Astrocyte (in vitro differentiated cells and primary cell): Measurements from ENCODE around the gene RALGPS1. TPM values are rescaled to one million over a fixed set of nuclear protein-coding genes. Genes with fewer than 3 reads are reported as not detected.

Experiments
- DNase-seq: peaks from one replicate; pipeline ENCODE4 v3.0.0-alpha.2; 2010; ENCODE audit warnings: low read depth
- FAIRE-seq: peaks from 2 replicates; lab custom pipeline; 2011; peaks lifted over from hg19 to GRCh38; lab: Jason Lieb, UNC
- H2AFZ ChIP-seq: 2 replicates; pipeline ENCODE4 v1.6.0; 2012; ENCODE audit warnings: low read depth, low read length, inconsistent platforms
- H3K27ac ChIP-seq: 2 replicates; pipeline ENCODE4 v1.5.1; 2011; ENCODE audit warnings: low read depth, low read length, inconsistent platforms
- H3K27me3 ChIP-seq: 2 replicates; pipeline ENCODE4 v1.6.0; 2011; ENCODE audit warnings: low read length, inconsistent platforms; ENCODE audit not compliant: insufficient read depth
- H3K36me3 ChIP-seq: 2 replicates; pipeline ENCODE4 v1.5.1; 2011; ENCODE audit warnings: low read length, inconsistent platforms; ENCODE audit not compliant: insufficient read depth
- H3K4me1 ChIP-seq: 2 replicates; pipeline ENCODE4 v1.5.1; 2011; ENCODE audit warnings: low read length, inconsistent platforms; ENCODE audit not compliant: insufficient read depth
- H3K4me2 ChIP-seq: 2 replicates; pipeline ENCODE4 v1.6.0; 2012; ENCODE audit warnings: low read length, inconsistent platforms
- H3K4me3 ChIP-seq: 2 replicates; pipeline ENCODE4 v1.5.1; 2011; ENCODE audit warnings: low read depth, mild to moderate bottlenecking, low read length, inconsistent platforms; ENCODE audit not compliant: insufficient read depth
- H3K79me2 ChIP-seq: 2 replicates; pipeline ENCODE4 v1.6.0; 2012; ENCODE audit warnings: mild to moderate bottlenecking, low read length, inconsistent platforms; ENCODE audit not compliant: insufficient read depth
- H3K9ac ChIP-seq: 2 replicates; pipeline ENCODE4 v1.6.0; 2012; ENCODE audit warnings: mild to moderate bottlenecking, low read length, inconsistent platforms
- H3K9me3 ChIP-seq: 2 replicates; pipeline ENCODE4 v1.5.1; 2012; ENCODE audit warnings: low read depth, mild to moderate bottlenecking, low read length, inconsistent platforms; ENCODE audit not compliant: insufficient read depth
- H4K20me1 ChIP-seq: 2 replicates; pipeline ENCODE4 v1.6.0; 2012; ENCODE audit warnings: low read length, inconsistent platforms; ENCODE audit not compliant: insufficient read depth
- H3K27ac Mint-ChIP-seq: one replicate; pipeline ENCODE4 v1.8.0; 2021; ENCODE audit warnings: mild to moderate bottlenecking, mixed read lengths; ENCODE audit not compliant: unreplicated experiment
- H3K27me3 Mint-ChIP-seq: one replicate; pipeline ENCODE4 v1.8.0; 2021; ENCODE audit warnings: low read depth, mixed read lengths; ENCODE audit not compliant: unreplicated experiment
- H3K36me3 Mint-ChIP-seq: one replicate; pipeline ENCODE4 v1.8.0; 2021; ENCODE audit warnings: low read depth, mixed read lengths; ENCODE audit not compliant: unreplicated experiment
- H3K4me1 Mint-ChIP-seq: one replicate; pipeline ENCODE4 v1.8.0; 2021; ENCODE audit warnings: low read depth, mixed read lengths; ENCODE audit not compliant: unreplicated experiment
- H3K4me3 Mint-ChIP-seq: one replicate; pipeline ENCODE4 v1.8.0; 2021; ENCODE audit warnings: mild to moderate bottlenecking, moderate library complexity, mixed read lengths; ENCODE audit not compliant: unreplicated experiment
- H3K9me3 Mint-ChIP-seq: one replicate; pipeline ENCODE4 v1.8.0; 2021; ENCODE audit warnings: mild to moderate bottlenecking, mixed read lengths; ENCODE audit not compliant: unreplicated experiment
- CTCF ChIP-seq: IDR thresholded peaks from 2 replicates; pipeline ENCODE4 v1.5.1; 2011; ENCODE audit warnings: low read depth, mild to moderate bottlenecking, inconsistent platforms, low read length, moderate library complexity; ENCODE audit not compliant: insufficient read depth
- EZH2 ChIP-seq: IDR thresholded peaks from 2 replicates; pipeline ENCODE4 v1.6.1; 2012; ENCODE audit warnings: mild to moderate bottlenecking, low read length, inconsistent platforms; ENCODE audit not compliant: insufficient read depth
- total RNA-seq: library from RNA; stranded (reverse); gene quantifications from 2 replicates; pipeline ENCODE4 v1.2.1, GENCODE V29; 2021

RALGPS1 gene
- total RNA-seq, 1 donor from 2014 or later = 2.8 TPM

- Histone ChIP-seq H2AFZ (no peak overlapping the region), H3K27me3 (peaks cover 33% of the 10 kb centered on the region), H3K27ac (no peak overlapping the region), H3K4me3 (no peak overlapping the region), H3K9ac (no peak overlapping the region), H3K79me2 (no peaks in the 10 kb centered on the region), H3K9me3 (no peaks in the 10 kb centered on the region), H3K4me1 (no peaks in the 10 kb centered on the region), H4K20me1 (peaks cover 6% of the 10 kb centered on the region), H3K36me3 (no peaks in the 10 kb centered on the region), H3K4me2 (no peak overlapping the region)
- Mint-ChIP-seq H3K27ac (no peak overlapping the region), H3K9me3 (no peaks in the 10 kb centered on the region), H3K36me3 (peaks cover 9% of the 10 kb centered on the region), H3K4me1 (no peaks in the 10 kb centered on the region), H3K4me3 (no peak overlapping the region), H3K27me3 (peaks cover 12% of the 10 kb centered on the region)
- no peak for TF ChIP-seq EZH2
- TF ChIP-seq CTCF = no peak
- FAIRE-seq = no peak
- DNase-seq = no peak
Measured at GRCh38 chr9:127099664-127100063, 185.1 kb downstream of the RALGPS1 start.

DNA sequence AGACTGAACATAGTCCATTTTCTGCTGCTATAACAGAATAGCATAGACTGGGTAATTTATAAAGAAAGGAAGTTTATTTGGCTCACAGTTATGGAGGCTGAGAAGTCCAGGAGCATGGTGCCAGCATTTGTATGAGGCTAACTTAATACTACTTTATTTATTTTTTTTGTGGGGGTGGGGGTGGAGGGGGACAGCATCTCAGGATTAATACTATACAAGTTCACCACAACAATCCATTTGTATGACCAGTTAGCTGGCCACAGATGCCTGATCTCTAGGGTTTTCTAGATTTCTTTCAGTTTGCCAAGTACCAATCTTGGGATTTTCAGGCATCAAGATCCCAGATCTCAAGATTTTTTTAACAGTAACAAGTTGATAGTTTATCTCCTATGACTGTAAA is 187.6 kb downstream of the RALGPS1 start:
- peak; percentile 34 for DNase-seq
- Histone ChIP-seq H3K79me2 (no peaks in the 10 kb centered on the region), H3K9ac (no peak overlapping the region), H3K9me3 (no peaks in the 10 kb centered on the region), H3K4me3 (no peak overlapping the region), H4K20me1 (peaks cover 6% of the 10 kb centered on the region), H3K4me2 (no peak overlapping the region), H3K36me3 (no peaks in the 10 kb centered on the region), H3K4me1 (no peaks in the 10 kb centered on the region), H2AFZ (no peak overlapping the region), H3K27ac (no peak overlapping the region), H3K27me3 (peaks cover 26% of the 10 kb centered on the region)
- Mint-ChIP-seq H3K27me3 (peaks cover 13% of the 10 kb centered on the region), H3K36me3 (peaks cover 12% of the 10 kb centered on the region), H3K4me3 (no peak overlapping the region), H3K4me1 (no peaks in the 10 kb centered on the region), H3K27ac (no peak overlapping the region), H3K9me3 (no peaks in the 10 kb centered on the region)
- FAIRE-seq = no peak
- no peak for TF ChIP-seq CTCF
- no peak for TF ChIP-seq EZH2

DNA sequence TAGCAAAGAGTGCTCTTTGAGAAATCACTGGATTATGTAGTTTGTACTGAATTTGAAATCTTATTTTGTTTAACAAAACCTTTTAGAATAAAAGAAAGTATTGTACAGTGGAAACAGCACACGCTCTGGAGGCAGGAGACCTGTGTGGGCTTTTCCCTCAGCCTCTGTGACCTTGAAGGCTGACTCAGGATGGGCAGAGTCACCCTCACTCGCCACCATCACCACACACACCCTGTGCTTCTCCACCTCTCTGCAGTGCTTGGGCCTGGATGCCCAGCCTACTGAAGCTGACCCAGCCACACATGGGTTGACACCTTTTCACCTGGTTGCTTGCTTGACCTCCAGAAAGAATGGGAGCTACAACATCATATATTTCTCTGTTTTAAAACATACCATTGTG is 188.2 kb downstream of the RALGPS1 start:
- no peak for DNase-seq
- no peaks in the 10 kb centered on the region for H3K4me1 Mint-ChIP-seq
- no peak overlapping the region for H3K27ac ChIP-seq
- no peaks in the 10 kb centered on the region for H3K9me3 Mint-ChIP-seq
- FAIRE-seq = no peak
- H2AFZ ChIP-seq = no peak overlapping the region
- H3K36me3 ChIP-seq = no peaks in the 10 kb centered on the region
- no peaks in the 10 kb centered on the region for H3K79me2 ChIP-seq
- peaks cover 6% of the 10 kb centered on the region for H4K20me1 ChIP-seq
- TF ChIP-seq CTCF (no peak), EZH2 (no peak)
- peaks cover 13% of the 10 kb centered on the region for H3K27me3 Mint-ChIP-seq
- H3K9me3 ChIP-seq = no peaks in the 10 kb centered on the region
- no peak overlapping the region for H3K4me3 Mint-ChIP-seq
- no peak overlapping the region for H3K27ac Mint-ChIP-seq
- H3K9ac ChIP-seq = no peak overlapping the region
- H3K4me1 ChIP-seq = no peaks in the 10 kb centered on the region
- peaks cover 12% of the 10 kb centered on the region for H3K36me3 Mint-ChIP-seq
- H3K27me3 ChIP-seq = peaks cover 20% of the 10 kb centered on the region
- no peak overlapping the region for H3K4me3 ChIP-seq
- H3K4me2 ChIP-seq = no peak overlapping the region
